ENCODE data around the gene CACHD1.
A peak's percentile ranks its signal among the peaks of the same experiment; 100 is the strongest.
"Not testable (repeated sequence)": the region's sequence is repeated elsewhere in the genome, so short reads cannot be mapped to it uniquely, and the experiment has no call there.

Gene CACHD1

GRCh38 chr1:64675718-64676345, 205.9 kb downstream of the CACHD1 start:
- DNase-seq = peak; percentile 18

- DNase-seq = no peak
These were observed 206.5 kb downstream of the CACHD1 start for GRCh38 chr1:64676386-64676785.

- no peak for DNase-seq
These were observed 207.6 kb downstream of the CACHD1 start for GRCh38 chr1:64677532-64677931.

- no peak for DNase-seq
These were observed 208.4 kb downstream of the CACHD1 start for GRCh38 chr1:64678366-64678765.

GRCh38 chr1:64679177-64679576, 209.2 kb downstream of the CACHD1 start:
- no peak for DNase-seq

GRCh38 chr1:64680599-64680998, 210.7 kb downstream of the CACHD1 start:
- DNase-seq = no peak

- DNase-seq = no peak
These were observed 211.1 kb downstream of the CACHD1 start for GRCh38 chr1:64681043-64681442.

- no peak for DNase-seq
These were observed 213.5 kb downstream of the CACHD1 start for GRCh38 chr1:64683419-64683818.

GRCh38 chr1:64685217-64685616, 215.3 kb downstream of the CACHD1 start:
- no peak for DNase-seq

- DNase-seq = no peak
These were observed 215.9 kb downstream of the CACHD1 start for GRCh38 chr1:64685765-64686341.

GRCh38 chr1:64686828-64687724, 217.1 kb downstream of the CACHD1 start:
- peak; percentile 42 for DNase-seq

- no peak for DNase-seq
These were observed 217.9 kb downstream of the CACHD1 start for GRCh38 chr1:64687725-64688327.

- DNase-seq = no peak
These were observed 221.7 kb downstream of the CACHD1 start for GRCh38 chr1:64691626-64692025.

- no peak for DNase-seq
These were observed 223.0 kb downstream of the CACHD1 start for GRCh38 chr1:64692911-64693310.

GRCh38 chr1:64693406-64693805, 223.5 kb downstream of the CACHD1 start:
- DNase-seq = no peak

GRCh38 chr1:64696879-64697278, 226.9 kb downstream of the CACHD1 start:
- no peak for DNase-seq

GRCh38 chr1:64699327-64699726, 229.4 kb downstream of the CACHD1 start:
- DNase-seq = no peak

- DNase-seq = no peak
These were observed 231.1 kb downstream of the CACHD1 start for GRCh38 chr1:64701071-64701470.

- no peak for DNase-seq
These were observed 232.0 kb downstream of the CACHD1 start for GRCh38 chr1:64701886-64702285.

GRCh38 chr1:64702670-64703069, 232.7 kb downstream of the CACHD1 start:
- DNase-seq = not testable (repeated sequence)

GRCh38 chr1:64703600-64703999, 233.7 kb downstream of the CACHD1 start:
- no peak for DNase-seq

GRCh38 chr1:64705591-64705990, 235.7 kb downstream of the CACHD1 start:
- DNase-seq = no peak

GRCh38 chr1:64711266-64711665, 241.3 kb downstream of the CACHD1 start:
- DNase-seq = no peak

- no peak for DNase-seq
These were observed 242.1 kb downstream of the CACHD1 start for GRCh38 chr1:64712049-64712448.
